ENCODE data around the gene TSEN34.

DNA sequence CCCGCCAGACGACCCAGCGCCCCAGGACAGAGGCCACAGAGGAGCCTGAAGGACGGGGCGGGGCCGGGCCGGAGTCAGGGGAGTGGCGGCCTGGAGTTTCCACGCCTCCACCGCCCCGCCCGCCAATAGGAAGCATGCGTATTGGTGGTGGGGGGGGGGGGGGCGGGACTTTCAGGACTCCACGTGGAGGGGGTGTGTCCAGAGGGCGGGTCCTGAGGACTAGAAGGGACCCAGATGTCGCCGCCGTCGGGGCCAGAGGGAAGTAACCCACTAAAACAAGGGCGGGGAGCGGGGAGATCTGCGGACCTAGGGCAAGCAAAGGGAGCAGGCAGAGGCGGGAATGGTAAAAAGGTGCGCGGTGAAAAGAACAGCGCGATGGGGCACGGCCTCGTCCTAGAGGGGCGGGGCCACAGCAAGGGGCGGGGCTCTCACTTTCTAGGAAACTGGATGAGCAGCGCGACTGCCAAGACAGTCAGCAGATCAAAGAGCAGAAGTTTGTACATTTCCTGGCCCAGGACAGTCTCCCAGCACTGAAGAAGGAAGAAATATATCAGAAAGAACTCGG, 28.8 kb upstream of the TSEN34 start:
- no peak for TF ChIP-seq POLR2A (IDR thresholded peaks at IDR 0.05)
- peak; percentile 21 to 56 (median 48) for TF ChIP-seq POLR2AphosphoS5 (IDR thresholded peaks at IDR 0.05)
- TF ChIP-seq CTCF (IDR thresholded peaks at IDR 0.05 in 8 of 11, conservative IDR thresholded peaks at IDR 0.05 in 3 of 11) = no peak

All from spleen (tissue), 7 donors.